ENCODE measurements around the gene HOXD3.

Gene HOXD3

GRCh38 chr2:176130957-176131847 lies 25.9 kb upstream of the HOXD3 start:
- TF ChIP-seq, protein P1, sequence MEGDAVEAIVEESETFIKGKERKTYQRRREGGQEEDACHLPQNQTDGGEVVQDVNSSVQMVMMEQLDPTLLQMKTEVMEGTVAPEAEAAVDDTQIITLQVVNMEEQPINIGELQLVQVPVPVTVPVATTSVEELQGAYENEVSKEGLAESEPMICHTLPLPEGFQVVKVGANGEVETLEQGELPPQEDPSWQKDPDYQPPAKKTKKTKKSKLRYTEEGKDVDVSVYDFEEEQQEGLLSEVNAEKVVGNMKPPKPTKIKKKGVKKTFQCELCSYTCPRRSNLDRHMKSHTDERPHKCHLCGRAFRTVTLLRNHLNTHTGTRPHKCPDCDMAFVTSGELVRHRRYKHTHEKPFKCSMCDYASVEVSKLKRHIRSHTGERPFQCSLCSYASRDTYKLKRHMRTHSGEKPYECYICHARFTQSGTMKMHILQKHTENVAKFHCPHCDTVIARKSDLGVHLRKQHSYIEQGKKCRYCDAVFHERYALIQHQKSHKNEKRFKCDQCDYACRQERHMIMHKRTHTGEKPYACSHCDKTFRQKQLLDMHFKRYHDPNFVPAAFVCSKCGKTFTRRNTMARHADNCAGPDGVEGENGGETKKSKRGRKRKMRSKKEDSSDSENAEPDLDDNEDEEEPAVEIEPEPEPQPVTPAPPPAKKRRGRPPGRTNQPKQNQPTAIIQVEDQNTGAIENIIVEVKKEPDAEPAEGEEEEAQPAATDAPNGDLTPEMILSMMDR (IDR thresholded peaks at IDR 0.05; ENCODE audit: low read length) = no peak
- no peak for TF ChIP-seq EZH2 (optimal IDR thresholded peaks at IDR 0.05; ENCODE audit: low read depth, low read length)
- no peak for TF ChIP-seq EZH2phosphoT487 (IDR thresholded peaks at IDR 0.05; ENCODE audit: low read length)
- peaks cover 19% of the 10 kb centered on the region; the same call in 1 of the 2 replicates for H3K27me3 ChIP-seq (replicated peaks; ENCODE audit: insufficient read depth, low read length)
- H3K4me1 ChIP-seq (ENCODE audit: low read length) = no peaks in the 10 kb centered on the region
- H4K20me1 ChIP-seq (ENCODE audit: insufficient read depth, low read length) = no peaks in the 10 kb centered on the region
- no peak overlapping the region for H3K4me2 ChIP-seq (ENCODE audit: low read depth, low read length)
- no peaks in the 10 kb centered on the region for H3K9me2 ChIP-seq (replicated peaks; ENCODE audit: insufficient read depth, low read length)
- H3K4me3 ChIP-seq (ENCODE audit: low read length) = no peak overlapping the region
- no peaks in the 10 kb centered on the region for H3K36me3 ChIP-seq (replicated peaks; ENCODE audit: insufficient read depth, low read length)
- no peak overlapping the region for H3K27ac ChIP-seq (ENCODE audit: low read length)
- no peaks in the 10 kb centered on the region for H3K9me3 ChIP-seq (replicated peaks; ENCODE audit: insufficient read depth, low read length)
- DNase-seq = no peak
- no peaks in the 10 kb centered on the region for H3K79me2 ChIP-seq (ENCODE audit: low read length)
- no peak overlapping the region for H3K9ac ChIP-seq (ENCODE audit: low read length)
- no peaks in the 10 kb centered on the region for H3F3A ChIP-seq (ENCODE audit: insufficient read depth, low read length)
- H2AFZ ChIP-seq (ENCODE audit: low read length) = no peak overlapping the region

- no peak for DNase-seq
- Histone ChIP-seq H2AFZ (ENCODE audit: low read length) (no peak overlapping the region), H3K9me2 (replicated peaks; ENCODE audit: insufficient read depth, low read length) (no peaks in the 10 kb centered on the region), H3K4me3 (ENCODE audit: low read length) (no peak overlapping the region), H3K27me3 (replicated peaks; ENCODE audit: insufficient read depth, low read length) (peaks cover 19% of the 10 kb centered on the region; the same call in 1 of the 2 replicates), H3K4me1 (ENCODE audit: low read length) (no peaks in the 10 kb centered on the region), H3K9ac (ENCODE audit: low read length) (no peak overlapping the region), H4K20me1 (ENCODE audit: insufficient read depth, low read length) (no peaks in the 10 kb centered on the region), H3K79me2 (ENCODE audit: low read length) (no peaks in the 10 kb centered on the region), H3F3A (ENCODE audit: insufficient read depth, low read length) (no peaks in the 10 kb centered on the region), H3K27ac (ENCODE audit: low read length) (no peak overlapping the region), H3K4me2 (ENCODE audit: low read depth, low read length) (no peak overlapping the region), H3K9me3 (replicated peaks; ENCODE audit: insufficient read depth, low read length) (no peaks in the 10 kb centered on the region), H3K36me3 (replicated peaks; ENCODE audit: insufficient read depth, low read length) (no peaks in the 10 kb centered on the region)
- TF ChIP-seq, protein P1 (IDR thresholded peaks at IDR 0.05; ENCODE audit: low read length) = no peak
- no peak for TF ChIP-seq EZH2phosphoT487 (IDR thresholded peaks at IDR 0.05; ENCODE audit: low read length)
- no peak for TF ChIP-seq EZH2 (optimal IDR thresholded peaks at IDR 0.05; ENCODE audit: low read depth, low read length)
Observed at GRCh38 chr2:176131848-176132158, 25.3 kb upstream of the HOXD3 start.

- Histone ChIP-seq H2AFZ (ENCODE audit: low read length) (no peak overlapping the region), H3K4me1 (ENCODE audit: low read length) (peaks cover 7% of the 10 kb centered on the region), H3K4me2 (ENCODE audit: low read depth, low read length) (no peak overlapping the region), H3K27me3 (replicated peaks; ENCODE audit: insufficient read depth, low read length) (peaks cover 19% of the 10 kb centered on the region; the same call in 1 of the 2 replicates), H3K79me2 (ENCODE audit: low read length) (no peaks in the 10 kb centered on the region), H4K20me1 (ENCODE audit: insufficient read depth, low read length) (no peaks in the 10 kb centered on the region), H3K9ac (ENCODE audit: low read length) (no peak overlapping the region), H3K27ac (ENCODE audit: low read length) (no peak overlapping the region), H3K36me3 (replicated peaks; ENCODE audit: insufficient read depth, low read length) (no peaks in the 10 kb centered on the region), H3K4me3 (ENCODE audit: low read length) (no peak overlapping the region), H3K9me2 (replicated peaks; ENCODE audit: insufficient read depth, low read length) (no peaks in the 10 kb centered on the region), H3K9me3 (replicated peaks; ENCODE audit: insufficient read depth, low read length) (no peaks in the 10 kb centered on the region), H3F3A (ENCODE audit: insufficient read depth, low read length) (no peaks in the 10 kb centered on the region)
- no peak for DNase-seq
- TF ChIP-seq, protein P1 (IDR thresholded peaks at IDR 0.05; ENCODE audit: low read length) = no peak
Observed at GRCh38 chr2:176132205-176133171, 24.6 kb upstream of the HOXD3 start.
